GM19455 (cell line): ENCODE data around the gene KHDC1L.
"Not testable (repeated sequence)": the region's sequence is repeated elsewhere in the genome, so short reads cannot be mapped to it uniquely, and the experiment has no call there.

Source experiments
- ATAC-seq: cut with Tn5 transposase; IDR thresholded peaks from one replicate; pipeline ENCODE4 v1.9.1; 2021; ENCODE audit not compliant: unreplicated experiment

KHDC1L gene

DNA sequence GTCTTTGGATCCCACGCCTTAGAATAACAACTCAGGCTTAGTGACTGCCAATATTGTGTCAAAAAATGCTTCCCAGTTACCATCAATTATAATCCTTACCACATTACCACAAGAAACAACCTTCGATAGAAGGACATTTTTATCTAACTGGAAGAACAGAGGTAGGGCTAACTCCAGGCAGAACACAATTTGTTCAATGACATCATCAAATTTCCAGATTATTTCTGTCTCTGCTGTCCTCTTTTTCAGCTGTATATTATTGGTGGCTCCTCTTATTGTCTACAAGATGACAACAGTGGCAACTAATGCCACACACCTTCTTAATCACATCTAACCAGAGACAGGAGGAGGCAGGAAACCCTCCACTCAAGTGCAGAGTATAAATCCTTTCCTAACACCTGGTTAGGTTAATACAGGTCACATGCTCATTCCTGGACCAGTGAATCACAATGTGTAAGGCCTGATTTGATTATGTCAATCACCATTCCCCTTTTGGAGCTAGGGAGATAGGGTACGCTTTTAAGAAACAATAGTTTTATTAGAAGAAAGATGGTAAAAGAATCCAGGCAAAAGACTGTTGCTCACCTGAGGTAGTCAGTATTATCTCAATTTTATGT lies 18.0 kb downstream of the KHDC1L start:
- ATAC-seq = no peak

DNA sequence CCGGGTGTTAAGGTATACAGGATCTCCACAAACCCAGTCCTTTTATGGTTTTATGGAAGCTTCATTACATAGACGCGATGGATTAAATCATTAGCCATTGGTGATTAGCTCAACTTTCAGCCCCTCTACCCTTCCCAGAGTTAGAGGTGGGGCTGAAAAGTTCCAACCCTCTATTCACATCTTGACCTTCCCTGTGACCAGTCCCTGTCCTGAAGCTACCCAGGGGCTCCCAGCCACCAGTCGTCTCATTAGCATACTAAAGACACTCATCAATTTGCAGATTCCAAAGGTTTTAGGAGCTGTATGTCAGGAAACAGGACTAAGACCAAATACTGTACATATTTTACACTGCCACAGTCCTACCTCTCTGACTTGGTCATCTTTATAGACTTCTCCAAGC lies 21.0 kb downstream of the KHDC1L start:
- no peak for ATAC-seq

DNA sequence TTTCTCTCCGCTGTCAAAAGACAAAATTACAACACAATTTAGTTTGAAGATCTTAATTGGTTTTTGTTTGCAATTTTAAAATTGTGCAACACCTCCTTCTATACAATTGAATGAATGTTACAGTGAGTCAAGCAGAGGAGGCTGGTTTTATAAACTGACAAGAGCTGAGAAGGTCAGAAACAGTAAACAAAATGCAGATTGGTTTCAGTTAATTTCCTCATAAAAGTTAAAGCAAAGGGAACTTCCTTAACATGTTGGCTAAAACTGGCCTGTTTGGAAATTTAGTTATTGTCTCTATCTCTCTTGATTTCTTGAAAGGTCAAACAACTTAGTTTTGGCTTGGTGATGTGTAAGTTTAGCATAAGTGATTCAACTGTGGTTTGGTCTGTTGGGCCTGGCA lies 22.2 kb downstream of the KHDC1L start:
- ATAC-seq = no peak

DNA sequence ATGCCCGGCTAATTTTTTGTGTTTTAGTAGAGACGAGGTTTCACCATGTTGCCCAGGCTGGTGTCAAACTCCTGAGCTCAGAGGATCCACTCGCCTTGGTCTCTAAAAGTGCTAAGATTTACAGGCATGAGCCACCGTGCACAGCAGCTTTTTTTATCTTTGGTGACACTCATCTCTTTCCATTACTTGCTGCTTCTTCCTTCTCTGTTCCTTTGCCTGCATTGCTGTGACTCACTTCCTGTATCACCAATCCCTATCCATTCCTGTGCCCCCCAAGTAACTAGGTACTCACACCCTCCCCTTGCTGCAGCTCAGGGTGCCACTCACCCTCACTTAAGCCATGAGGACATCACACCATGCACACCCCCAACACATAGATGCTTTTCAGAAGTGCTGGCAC lies 24.6 kb downstream of the KHDC1L start:
- ATAC-seq = no peak

DNA sequence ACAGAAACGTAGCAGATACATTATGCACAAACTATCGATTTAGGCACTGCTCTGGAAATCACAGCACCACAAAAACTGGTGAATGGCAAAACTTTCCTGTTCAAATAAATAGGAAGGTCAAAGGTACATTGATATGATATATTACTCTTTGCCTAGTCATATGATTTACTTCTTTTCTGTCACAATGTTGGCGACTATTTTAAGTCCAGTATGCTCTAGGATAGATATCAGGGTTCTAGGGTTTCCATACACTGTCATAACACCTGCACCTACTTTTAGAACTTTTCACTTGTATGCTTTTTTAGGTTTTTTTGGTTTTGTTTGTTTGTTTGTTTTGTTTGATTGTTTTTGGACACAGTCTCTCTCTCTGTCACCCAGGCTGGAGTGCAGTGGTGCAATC lies 25.0 kb downstream of the KHDC1L start:
- ATAC-seq = no peak

DNA sequence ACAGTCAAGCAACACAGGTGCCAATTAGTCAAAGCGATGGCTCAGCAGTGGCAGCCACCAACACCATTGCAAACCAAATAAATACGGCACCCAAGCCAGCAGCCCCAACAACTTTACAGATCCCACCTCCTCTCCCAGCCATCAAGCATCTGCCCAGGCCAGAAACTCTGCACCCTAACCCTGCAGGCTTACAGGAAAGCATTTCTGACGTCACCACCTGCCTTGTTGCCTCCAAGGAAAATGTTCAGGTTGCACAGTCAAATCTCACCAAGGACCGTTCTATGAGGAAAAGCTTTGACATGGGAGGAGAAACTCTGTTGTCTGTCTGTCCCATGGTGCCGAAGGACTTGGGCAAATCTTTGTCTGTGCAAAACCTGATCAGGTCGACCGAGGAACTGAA lies 30.6 kb downstream of the KHDC1L start:
- no peak for ATAC-seq

DNA sequence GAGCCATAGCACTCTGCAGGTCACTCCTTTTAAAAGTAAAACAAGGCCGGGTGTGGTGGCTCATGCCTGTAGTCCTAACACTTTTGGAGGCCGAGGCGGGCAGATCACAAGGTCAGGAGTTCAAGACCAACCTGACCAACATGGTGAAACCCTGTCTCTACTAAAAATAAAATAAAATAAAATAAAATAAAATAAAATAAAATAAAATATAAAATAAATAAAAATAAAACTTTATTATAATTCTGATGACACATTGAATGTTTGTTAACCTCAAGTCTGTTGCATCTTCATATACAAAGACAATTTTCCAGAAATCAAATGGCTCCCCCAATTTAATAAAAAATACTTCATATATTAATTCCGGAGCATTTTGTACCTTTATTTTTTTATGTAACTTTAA lies 32.0 kb downstream of the KHDC1L start:
- not testable (repeated sequence) for ATAC-seq

DNA sequence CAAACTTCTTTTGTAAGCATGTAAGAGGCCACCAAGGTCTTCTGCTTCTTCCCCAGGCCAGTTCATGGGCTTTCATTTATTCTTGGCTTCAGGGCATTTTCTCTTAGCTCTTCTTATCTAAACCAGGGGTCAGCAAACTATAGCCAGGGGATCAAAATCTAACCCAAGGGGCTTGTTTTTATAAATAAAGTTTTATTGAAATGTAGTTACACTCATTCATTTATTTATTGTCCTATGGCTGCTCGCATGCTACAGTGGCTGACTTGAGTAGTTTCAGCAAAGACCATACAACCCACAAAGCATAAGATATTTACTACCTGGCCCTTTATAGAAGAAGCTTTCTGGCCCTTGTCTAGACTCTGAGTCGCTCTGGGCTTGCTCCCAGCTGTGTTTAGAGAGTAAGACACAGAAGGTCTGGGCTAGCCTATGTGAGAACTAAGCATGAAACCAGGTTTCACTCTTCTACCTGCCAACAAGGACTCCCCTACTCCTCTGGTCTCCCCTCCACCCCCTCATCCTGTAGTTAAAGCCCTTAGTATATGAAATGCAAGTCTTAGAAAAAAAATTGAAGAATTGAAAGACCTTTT lies 43.2 kb downstream of the KHDC1L start:
- ATAC-seq = peak; percentile 52

DNA sequence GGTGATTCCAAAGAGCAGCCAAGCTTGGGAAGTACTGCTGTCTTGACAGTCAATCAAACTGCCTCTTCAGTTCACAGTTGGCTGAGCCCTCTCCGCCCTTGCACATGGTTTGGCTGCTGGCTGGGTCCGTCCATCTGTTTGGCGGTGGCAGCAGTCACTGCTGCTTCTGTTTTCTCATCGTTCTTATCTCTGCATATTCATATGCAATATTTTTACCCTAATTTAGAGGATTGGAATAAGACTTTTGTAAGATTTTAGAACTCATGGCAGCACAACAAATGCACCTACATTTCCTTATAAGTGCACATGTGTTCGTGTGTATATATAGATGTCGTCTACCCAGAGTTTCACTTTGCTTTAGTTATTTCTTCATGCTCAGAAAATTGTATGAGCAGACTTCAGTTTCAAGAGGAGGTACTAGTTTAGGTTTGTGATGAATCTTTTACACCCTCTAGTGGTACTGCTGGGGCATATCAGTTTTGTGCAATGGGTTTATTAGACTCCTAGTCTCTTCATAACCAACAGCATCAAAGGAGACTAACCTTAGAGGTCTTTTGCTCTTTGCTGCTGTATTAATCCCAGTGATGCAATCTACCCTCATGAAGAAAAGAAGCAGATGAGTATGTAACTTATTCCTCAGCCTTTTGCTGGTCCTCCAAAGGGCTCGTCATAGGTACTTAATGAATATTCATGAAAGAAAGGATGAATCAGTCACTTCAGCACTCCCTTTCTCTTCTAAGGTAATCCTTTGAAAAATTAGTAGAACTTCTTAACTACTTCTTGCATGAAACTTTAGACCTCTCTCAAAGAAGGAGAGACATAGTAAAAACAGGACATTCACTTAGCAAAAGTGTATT lies 44.3 kb downstream of the KHDC1L start:
- ATAC-seq = peak; percentile 72

DNA sequence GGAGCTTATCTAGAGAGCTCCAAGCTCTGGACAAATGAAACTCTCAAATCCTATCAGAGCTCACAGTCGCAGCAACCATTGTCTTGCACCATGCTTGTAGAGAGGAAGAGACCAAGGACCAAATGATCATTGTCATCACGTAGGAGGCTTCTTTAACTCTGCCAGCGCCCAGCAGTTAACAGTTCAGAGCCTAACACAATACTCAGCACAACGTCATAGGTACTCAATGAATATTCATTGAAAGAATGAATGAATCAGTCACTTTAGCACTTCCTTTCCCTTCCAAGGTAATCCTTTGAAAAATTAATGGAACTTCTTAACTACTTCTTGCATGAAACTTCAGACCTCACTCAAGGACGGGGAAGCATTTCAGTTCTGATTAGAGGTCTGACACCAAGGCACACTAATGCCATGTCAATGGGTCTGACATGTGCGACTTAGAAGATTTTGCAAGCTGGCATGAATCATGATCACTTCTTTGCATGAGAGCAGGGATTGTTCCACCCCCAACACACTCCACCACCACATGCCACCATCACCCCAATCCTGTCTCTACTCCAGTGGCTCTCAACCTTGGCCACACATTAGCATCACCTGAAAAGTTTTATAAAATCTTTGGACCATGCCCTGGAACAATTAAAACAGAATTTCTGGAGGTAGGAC lies 45.1 kb downstream of the KHDC1L start:
- ATAC-seq = no peak

DNA sequence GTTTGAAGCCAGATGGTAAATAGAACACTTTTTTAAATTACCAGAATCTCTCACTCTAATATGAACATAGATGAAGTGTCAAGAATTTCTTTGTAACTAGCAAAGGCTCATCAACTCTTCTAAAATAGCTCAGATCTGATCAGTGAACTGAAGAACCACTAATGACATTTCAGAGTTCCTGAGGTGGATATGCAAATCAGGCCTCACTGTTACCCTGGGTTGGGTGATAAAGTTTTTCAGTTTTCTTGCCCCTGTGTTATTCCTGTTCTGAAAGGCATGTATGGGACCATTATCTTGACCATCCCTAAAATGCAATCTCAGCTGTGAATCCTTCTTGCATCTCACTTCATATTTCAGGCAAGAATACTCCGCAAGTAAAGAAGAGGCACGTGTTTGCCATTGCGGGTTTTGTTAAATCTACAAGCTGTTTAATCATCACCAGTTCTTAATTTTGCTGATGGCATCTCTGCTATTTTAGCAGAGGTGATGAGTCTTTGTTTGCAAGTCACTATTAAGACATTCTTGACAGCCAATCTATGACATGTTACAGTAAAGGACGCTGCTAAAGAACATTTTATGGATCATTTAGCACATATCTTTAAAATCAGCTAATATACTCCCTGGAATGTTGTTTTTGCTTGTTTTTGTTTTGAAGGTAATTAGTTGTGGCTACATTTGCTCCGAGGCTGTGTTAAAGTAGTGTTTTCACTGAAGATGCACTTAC lies 47.9 kb downstream of the KHDC1L start:
- ATAC-seq = peak; percentile 49

DNA sequence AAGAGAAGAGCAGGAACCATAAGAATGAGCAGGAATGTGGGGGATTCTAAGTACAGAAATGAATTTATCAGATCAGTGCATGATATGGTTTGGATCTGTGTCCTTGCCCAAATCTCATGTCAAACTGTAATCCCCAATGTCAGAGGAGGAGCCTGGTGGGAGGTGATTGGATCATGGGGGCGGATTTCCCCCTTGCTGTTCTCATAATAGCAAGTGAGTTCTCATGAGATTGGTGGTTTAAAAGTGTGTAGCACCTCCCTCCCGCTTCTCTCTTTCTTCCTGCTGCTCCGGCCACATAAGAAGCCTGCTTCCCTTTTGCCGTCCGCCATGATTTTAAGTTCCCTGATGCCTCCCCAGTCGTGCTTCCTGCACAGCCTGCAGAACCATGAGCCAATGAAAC lies 49.2 kb downstream of the KHDC1L start:
- no peak for ATAC-seq

DNA sequence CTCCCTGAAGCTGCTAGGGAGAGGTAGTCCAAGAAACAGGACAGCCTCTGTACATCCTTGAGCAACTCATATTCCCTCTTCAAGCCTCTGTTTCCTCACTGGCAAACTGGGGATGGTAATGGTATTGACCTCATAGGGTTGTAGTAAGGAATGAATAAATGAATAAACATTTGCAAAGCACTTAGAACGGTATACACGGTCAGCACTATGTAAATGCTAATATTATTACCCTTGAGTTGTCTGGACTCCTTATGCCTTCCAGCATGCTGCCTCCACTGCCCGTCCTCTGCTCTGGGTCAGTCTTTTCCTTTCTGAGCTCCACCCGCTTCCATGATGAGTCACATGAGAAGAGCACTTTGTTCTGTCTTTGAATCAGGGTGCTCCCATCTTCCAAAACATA lies 50.6 kb downstream of the KHDC1L start:
- no peak for ATAC-seq
